CD4-positive, CD25-positive, alpha-beta regulatory T cell (primary cell): ENCODE measurements around the gene TALDO1. TPM values are rescaled to one million over a fixed set of nuclear protein-coding genes. Genes with fewer than 3 reads are reported as not detected.

Experiments
- ATAC-seq, 2 donors: fragments of 150-1000 bp; cut with Tn5 transposase; one replicate each; pipeline ENCODE4 v1.10.0; 2021; ENCODE audit warnings: low read depth in 2 of 2, moderate number of reproducible peaks in 2 of 2, moderate library complexity in 1 of 2
- DNase-seq, 3 donors: peaks; one replicate each; pipeline versions ENCODE4 v3.0.0 to v3.0.0-alpha.2; 2012 to 2022; ENCODE audit warnings: mixed read lengths in 1 of 3
- H3K27ac ChIP-seq: one replicate; pipeline ENCODE4 v1.7.0; 2013; ENCODE audit warnings: mild to moderate bottlenecking, low read length; ENCODE audit not compliant: insufficient read depth, poor library complexity, severe bottlenecking
- H3K27me3 ChIP-seq: one replicate; pipeline ENCODE4 v1.7.0; 2013; ENCODE audit warnings: low read length; ENCODE audit not compliant: control insufficient read depth, insufficient read depth
- H3K36me3 ChIP-seq: one replicate; pipeline ENCODE4 v1.7.0; 2013; ENCODE audit warnings: mild to moderate bottlenecking, low read length, moderate library complexity; ENCODE audit not compliant: control insufficient read depth, insufficient read depth
- H3K4me1 ChIP-seq: 2 replicates; pipeline ENCODE4 v1.7.0; 2013; ENCODE audit warnings: mild to moderate bottlenecking, low read length; ENCODE audit not compliant: insufficient read depth, control insufficient read depth, poor library complexity, severe bottlenecking
- H3K4me3 ChIP-seq: one replicate; pipeline ENCODE4 v1.7.0; 2013; ENCODE audit warnings: low read depth, mild to moderate bottlenecking, low read length, moderate library complexity
- H3K9me3 ChIP-seq, 2 experiments: 1 replicate in 1 of 2; 2 replicates in 1 of 2; pipeline ENCODE4 v1.7.0; 2013; ENCODE audit warnings: low read length in 2 of 2, mild to moderate bottlenecking in 1 of 2, moderate library complexity in 1 of 2; ENCODE audit not compliant: control insufficient read depth in 2 of 2
- H3K27ac Mint-ChIP-seq, 3 donors: one replicate each; pipeline ENCODE4 v1.8.0; 2020 to 2022; ENCODE audit warnings: mild to moderate bottlenecking in 3 of 3, mixed read lengths in 3 of 3, moderate library complexity in 2 of 3
- H3K27me3 Mint-ChIP-seq: one replicate; pipeline ENCODE4 v1.8.0; 2022; ENCODE audit warnings: mild to moderate bottlenecking, mixed read lengths
- H3K36me3 Mint-ChIP-seq: one replicate; pipeline ENCODE4 v1.8.0; 2020; ENCODE audit warnings: mixed read lengths
- H3K4me1 Mint-ChIP-seq, 4 donors: one replicate each; pipeline ENCODE4 v1.8.0; 2020 to 2022; ENCODE audit warnings: mixed read lengths in 4 of 4, mild to moderate bottlenecking in 1 of 4
- H3K4me3 Mint-ChIP-seq, 4 donors: one replicate each; pipeline ENCODE4 v1.8.0; 2020 to 2022; ENCODE audit warnings: mild to moderate bottlenecking in 4 of 4, mixed read lengths in 4 of 4, moderate library complexity in 3 of 4
- H3K9me3 Mint-ChIP-seq, 7 donors: one replicate each; pipeline ENCODE4 v1.8.0; 2020 to 2022; ENCODE audit warnings: mixed read lengths in 7 of 7, mild to moderate bottlenecking in 3 of 7, moderate library complexity in 2 of 7
- polyA plus RNA-seq, 4 donors: library from polyadenylated mRNA; unstranded; fragments of 300-500 nt; fragmentation: Illumina TruSeq; gene quantifications; one replicate each; pipeline ENCODE4 v1.2.3, GENCODE V29; 2021
- total RNA-seq: library from RNA; stranded (reverse); gene quantifications from one replicate; pipeline ENCODE4 v1.2.3, GENCODE V29; 2022

TALDO1 gene
- total and polyA plus RNA-seq, 5 donors from 2014 or later, result 68.3 to 274 (median 228) TPM

DNA sequence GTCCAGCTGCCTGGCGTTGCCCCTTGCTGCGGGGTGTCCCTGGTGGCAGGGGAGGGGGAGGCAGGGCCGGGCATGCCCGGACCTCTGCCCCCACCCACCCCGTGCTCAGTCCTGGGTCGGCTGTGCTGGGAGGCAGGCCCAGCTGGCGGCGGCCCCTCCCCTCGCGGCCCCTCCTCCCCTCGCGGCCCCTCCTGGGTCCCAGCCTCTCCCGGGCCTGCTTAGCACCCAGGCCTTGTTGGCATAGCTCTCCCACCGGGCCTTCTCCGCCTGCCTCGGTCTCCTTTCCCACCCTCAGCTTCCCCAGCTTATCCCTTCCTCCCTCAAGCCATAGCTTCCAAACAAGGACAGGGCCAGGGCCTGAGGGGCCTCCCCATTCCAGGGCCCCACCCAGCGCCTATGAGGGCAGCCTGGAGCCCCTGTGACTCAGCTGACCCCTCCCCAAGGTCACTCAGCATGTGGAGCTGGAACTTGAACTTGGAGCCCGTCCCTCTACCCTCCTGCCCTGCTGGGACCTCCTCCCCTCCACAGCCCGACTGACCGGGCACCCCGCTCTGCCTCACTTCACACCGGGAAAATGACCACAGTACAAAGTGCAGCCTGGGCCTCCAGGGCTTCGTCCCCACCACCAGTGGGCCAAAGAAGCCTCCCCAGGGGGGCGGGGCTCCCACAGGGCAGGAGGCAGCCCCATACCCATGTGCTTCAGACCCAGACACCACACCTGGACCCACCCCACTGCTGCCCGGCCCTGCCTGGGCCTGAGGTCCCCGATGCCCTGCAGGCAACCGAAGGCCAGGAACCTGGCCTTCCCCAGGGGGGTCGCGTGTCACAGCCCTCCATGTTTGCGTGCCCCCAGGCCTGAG lies 40.1 kb upstream of the TALDO1 start:
- H3K36me3 ChIP-seq, result no peaks in the 10 kb centered on the region
- peaks cover 0 to 6% (median 0%) of the 10 kb centered on the region in 4 donors for H3K4me1 Mint-ChIP-seq
- no peaks in the 10 kb centered on the region for H3K36me3 Mint-ChIP-seq
- H3K27ac Mint-ChIP-seq, result no peak overlapping the region
- DNase-seq (no peak), ATAC-seq (no peak)
- H3K9me3 ChIP-seq, result no peaks in the 10 kb centered on the region
- no peak overlapping the region for H3K4me3 ChIP-seq
- H3K4me3 Mint-ChIP-seq, result peak overlapping the region in 1 of 4 donors; percentile 15
- H3K27me3 ChIP-seq, result no peaks in the 10 kb centered on the region
- H3K9me3 Mint-ChIP-seq, result no peaks in the 10 kb centered on the region
- peaks cover 20% of the 10 kb centered on the region for H3K27me3 Mint-ChIP-seq
- H3K27ac ChIP-seq, result no peak overlapping the region
- peaks cover 14% of the 10 kb centered on the region for H3K4me1 ChIP-seq

DNA sequence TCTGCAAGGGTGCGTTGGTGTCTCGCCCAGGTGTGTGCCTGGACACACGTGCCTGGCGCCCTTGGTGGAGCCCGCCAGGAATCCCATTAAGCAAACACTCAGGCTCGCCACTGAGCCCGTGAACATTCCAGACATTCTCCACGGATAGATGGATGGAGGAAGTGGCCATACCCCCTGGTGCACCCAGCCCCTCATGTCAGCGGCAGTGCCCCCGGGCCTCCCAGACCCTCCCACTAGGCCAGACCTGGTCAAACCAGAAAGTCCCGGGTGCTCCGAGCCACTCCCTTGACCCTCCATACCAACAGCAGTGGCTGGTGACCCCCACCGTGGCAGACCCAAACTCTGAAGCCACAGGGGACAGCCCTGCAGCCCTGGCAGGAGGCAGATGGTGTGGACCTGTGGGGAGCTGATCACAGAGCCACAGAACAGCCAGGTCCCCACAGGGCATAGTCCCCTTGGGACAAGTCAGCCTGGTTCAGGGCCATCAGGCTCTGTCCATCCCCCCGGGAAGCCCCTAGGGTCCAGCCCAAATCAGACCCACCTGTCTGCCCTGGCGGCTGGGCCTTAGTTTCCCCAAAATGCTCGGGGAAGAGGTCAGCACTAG lies 39.3 kb upstream of the TALDO1 start:
- no peak overlapping the region for H3K27ac Mint-ChIP-seq
- H3K4me1 ChIP-seq, result peaks cover 14% of the 10 kb centered on the region
- H3K27me3 Mint-ChIP-seq, result peaks cover 20% of the 10 kb centered on the region
- H3K27me3 ChIP-seq, result no peaks in the 10 kb centered on the region
- H3K9me3 ChIP-seq, result no peaks in the 10 kb centered on the region
- no peak for ATAC-seq
- H3K4me3 Mint-ChIP-seq, result peak overlapping the region in 1 of 4 donors; percentile 15
- H3K4me3 ChIP-seq, result no peak overlapping the region
- no peaks in the 10 kb centered on the region for H3K36me3 Mint-ChIP-seq
- no peak overlapping the region for H3K27ac ChIP-seq
- H3K4me1 Mint-ChIP-seq, result peaks cover 0 to 6% (median 0%) of the 10 kb centered on the region in 4 donors
- DNase-seq, result no peak
- no peaks in the 10 kb centered on the region for H3K9me3 Mint-ChIP-seq
- no peaks in the 10 kb centered on the region for H3K36me3 ChIP-seq

DNA sequence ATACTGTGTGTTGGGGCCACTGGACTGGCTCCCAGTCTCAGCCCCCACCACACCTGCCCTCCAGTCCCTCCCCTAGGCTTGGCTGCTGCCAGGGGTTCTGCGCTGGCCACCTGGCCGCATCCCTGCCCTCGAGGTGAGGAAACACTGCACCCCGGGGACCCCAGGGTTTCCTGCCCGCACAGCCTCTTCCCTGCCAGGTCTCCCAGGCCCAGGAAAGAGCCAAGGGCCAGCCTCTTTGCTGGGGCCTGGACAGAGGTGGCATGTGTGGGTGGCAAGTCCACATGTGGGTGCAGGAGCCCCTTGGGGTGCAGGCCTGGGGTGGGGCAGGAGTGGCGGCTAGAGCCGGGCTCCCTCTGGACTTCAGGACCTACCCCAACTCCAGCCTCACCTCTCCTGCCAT lies 38.8 kb upstream of the TALDO1 start:
- Histone ChIP-seq H3K9me3 (no peaks in the 10 kb centered on the region), H3K27ac (no peak overlapping the region), H3K4me1 (peaks cover 14% of the 10 kb centered on the region), H3K27me3 (no peaks in the 10 kb centered on the region), H3K4me3 (no peak overlapping the region), H3K36me3 (no peaks in the 10 kb centered on the region)
- H3K4me1 Mint-ChIP-seq, result peaks cover 0 to 6% (median 0%) of the 10 kb centered on the region in 4 donors
- H3K4me3 Mint-ChIP-seq, result no peak overlapping the region
- H3K36me3 Mint-ChIP-seq, result no peaks in the 10 kb centered on the region
- H3K27me3 Mint-ChIP-seq, result peaks cover 20% of the 10 kb centered on the region
- ATAC-seq (no peak), DNase-seq (no peak)
- no peaks in the 10 kb centered on the region for H3K9me3 Mint-ChIP-seq
- H3K27ac Mint-ChIP-seq, result no peak overlapping the region

GRCh38 chr11:709109-709997 lies 37.9 kb upstream of the TALDO1 start:
- no peak overlapping the region for H3K4me3 ChIP-seq
- Mint-ChIP-seq H3K4me1 (peaks cover 0 to 6% (median 0%) of the 10 kb centered on the region in 4 donors), H3K27ac (no peak overlapping the region), H3K27me3 (peaks cover 20% of the 10 kb centered on the region), H3K9me3 (no peaks in the 10 kb centered on the region), H3K36me3 (no peaks in the 10 kb centered on the region), H3K4me3 (no peak overlapping the region)
- peaks cover 14% of the 10 kb centered on the region for H3K4me1 ChIP-seq
- no peaks in the 10 kb centered on the region for H3K36me3 ChIP-seq
- DNase-seq (no peak), ATAC-seq (no peak)
- H3K27me3 ChIP-seq, result no peaks in the 10 kb centered on the region
- H3K27ac ChIP-seq, result no peak overlapping the region
- no peaks in the 10 kb centered on the region for H3K9me3 ChIP-seq

DNA sequence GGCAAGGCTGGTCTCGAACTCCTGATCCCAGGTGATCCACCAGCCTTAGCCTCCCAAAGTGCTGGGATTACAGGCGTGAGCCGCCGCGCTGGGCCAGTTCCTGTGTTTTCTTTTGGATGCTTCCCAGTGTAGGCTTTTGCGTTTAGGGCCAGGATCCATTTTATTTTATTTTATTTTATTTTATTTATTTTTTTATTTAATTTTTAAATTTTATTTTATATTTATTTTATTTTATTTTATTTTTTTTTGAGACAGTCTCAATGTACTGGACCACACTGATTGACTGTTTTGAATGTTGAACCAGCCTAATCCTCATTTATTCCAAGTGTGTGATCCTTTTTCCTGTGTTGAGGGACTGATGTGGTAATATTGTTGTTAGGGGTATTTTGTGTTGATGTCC lies 32.8 kb upstream of the TALDO1 start:
- Mint-ChIP-seq H3K27me3 (peaks cover 13% of the 10 kb centered on the region), H3K36me3 (no peaks in the 10 kb centered on the region), H3K9me3 (peaks cover 0 to 5% (median 0%) of the 10 kb centered on the region in 7 donors), H3K4me3 (no peak overlapping the region), H3K27ac (no peak overlapping the region), H3K4me1 (peaks cover 0 to 7% (median 0%) of the 10 kb centered on the region in 4 donors)
- Histone ChIP-seq H3K4me3 (no peak overlapping the region), H3K27me3 (no peaks in the 10 kb centered on the region), H3K36me3 (no peaks in the 10 kb centered on the region), H3K27ac (no peak overlapping the region), H3K9me3 (no peaks in the 10 kb centered on the region), H3K4me1 (no peaks in the 10 kb centered on the region)
- DNase-seq (no peak), ATAC-seq (no peak)

DNA sequence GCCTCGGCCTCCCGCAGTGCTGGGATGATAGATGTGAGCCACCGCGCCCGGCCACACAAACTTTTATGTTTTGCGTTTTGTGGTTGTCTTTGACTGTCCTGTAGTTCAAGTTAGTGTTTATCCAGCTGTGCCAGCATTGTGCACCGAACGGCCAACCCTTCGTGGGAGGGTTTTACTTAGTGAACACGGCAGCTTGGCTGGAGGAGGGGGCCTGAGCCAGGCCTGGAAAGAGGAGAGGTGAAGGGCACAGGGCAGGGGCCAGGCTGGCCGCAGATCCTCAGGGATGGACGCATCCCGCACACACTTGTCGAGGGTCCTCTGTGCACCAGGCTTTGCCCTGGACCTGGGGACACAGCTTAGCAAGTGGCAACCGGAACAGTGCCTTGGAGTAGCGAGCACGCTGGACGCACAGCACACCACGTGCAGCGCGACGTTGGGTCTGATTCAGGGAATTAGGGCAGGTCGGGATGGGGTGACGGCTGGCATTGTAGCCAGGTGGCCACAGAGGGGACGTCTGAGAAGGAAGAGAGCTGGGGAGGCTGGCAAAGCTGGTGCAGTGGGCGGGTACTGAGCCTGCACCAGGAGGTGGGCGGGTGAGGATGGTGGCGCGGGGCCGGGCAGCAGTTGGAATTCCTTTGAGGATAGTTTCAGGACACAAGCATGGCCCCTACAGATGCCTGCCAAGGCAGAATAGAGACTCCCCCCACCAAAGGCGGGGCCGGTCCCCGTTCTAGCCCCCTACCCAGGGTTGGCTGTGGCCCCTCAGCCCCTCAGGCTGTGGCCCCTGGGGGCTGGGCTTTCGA lies 27.8 kb upstream of the TALDO1 start:
- peaks cover 0 to 5% (median 0%) of the 10 kb centered on the region in 7 donors for H3K9me3 Mint-ChIP-seq
- no peak overlapping the region for H3K27ac ChIP-seq
- H3K27me3 ChIP-seq, result no peaks in the 10 kb centered on the region
- H3K4me1 Mint-ChIP-seq, result peaks cover 0 to 19% (median 9%) of the 10 kb centered on the region in 4 donors
- no peaks in the 10 kb centered on the region for H3K9me3 ChIP-seq
- H3K4me1 ChIP-seq, result peaks cover 31% of the 10 kb centered on the region
- H3K4me3 ChIP-seq, result no peak overlapping the region
- no peaks in the 10 kb centered on the region for H3K36me3 Mint-ChIP-seq
- peak overlapping the region in 1 of 3 donors; percentile 77 for H3K27ac Mint-ChIP-seq
- no peaks in the 10 kb centered on the region for H3K36me3 ChIP-seq
- ATAC-seq (no peak), DNase-seq (no peak)
- peak overlapping the region in 2 of 4 donors; percentile 11 to 56 for H3K4me3 Mint-ChIP-seq
- peaks cover 13% of the 10 kb centered on the region for H3K27me3 Mint-ChIP-seq
